ENCODE data around the gene RPS2. TPM values are rescaled to one million over a fixed set of nuclear protein-coding genes. Genes with fewer than 3 reads are reported as not detected.

RPS2 gene
- total RNA-seq, 2 donors from 2014 or later = 2,046 to 2,467 TPM

DNA sequence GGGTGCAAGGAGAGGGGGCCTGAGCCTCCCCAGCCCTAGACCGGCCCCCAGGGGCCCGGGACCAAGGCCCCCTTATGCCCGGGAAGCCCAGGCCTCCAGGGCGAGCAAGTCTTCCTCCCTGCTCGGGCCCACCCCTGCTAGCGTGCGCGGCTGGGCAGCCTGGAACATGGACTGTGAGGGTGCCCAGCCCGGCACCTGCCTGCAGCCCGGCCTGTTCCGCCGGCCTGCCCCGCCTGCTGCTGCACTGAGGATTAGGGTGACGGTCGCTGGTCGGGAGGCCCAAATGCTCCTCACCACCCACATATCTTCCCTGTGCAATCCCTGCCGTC, 52.4 kb downstream of the RPS2 start:
- WGBS = 85% methylated on average over 13 of the region's 17 CpGs
- Histone ChIP-seq H3K9me3 (no peaks in the 10 kb centered on the region), H3K27ac (no peak overlapping the region), H3K27me3 (replicated peaks; ENCODE audit: insufficient read depth) (peaks cover 6% of the 10 kb centered on the region), H3K36me3 (no peaks in the 10 kb centered on the region), H3K4me3 (no peak overlapping the region), H3K4me1 (replicated peaks) (no peaks in the 10 kb centered on the region)
- no peak for TF ChIP-seq POLR2AphosphoS5 (IDR thresholded peaks at IDR 0.05)
- TF ChIP-seq POLR2A (IDR thresholded peaks at IDR 0.05) = no peak
- no peak for DNase-seq (ENCODE audit: low spot score)
- intact Hi-C loops (cut with DNase I) = no loop called here

Small RNA genes within 50 kb of the gene (small RNA-seq; reads per million reads assigned to genes)
- gene AC005363.2 (0 reads per million in 2 donors), gene RN7SL219P (0 reads per million in 2 donors), gene SNORA10 (0 reads per million in 2 donors), gene SNORA64 (0 reads per million in 2 donors)

Other genes with a start within 250 kb of the RPS2 start
- gene NME3, start 193.3 kb downstream of the RPS2 start, total RNA-seq = 100 to 1,000 TPM; 135 to 252 TPM
- gene EME2, start 192.0 kb downstream of the RPS2 start, total RNA-seq = 10 to 100 TPM; 18.3 to 53.9 TPM
- gene MRPS34, start 191.7 kb downstream of the RPS2 start, total RNA-seq = 100 to 1,000 TPM in 1 of 2 donors, 10 to 100 TPM in 1; 97.4 to 125 TPM
- 100 to 1,000 TPM in 1 of 2 donors, 10 to 100 TPM in 1; 87.8 to 138 TPM for gene SPSB3, start 182.3 kb downstream of the RPS2 start, total RNA-seq
- 100 to 1,000 TPM in 1 of 2 donors, 10 to 100 TPM in 1; 98.4 to 233 TPM for gene NUBP2, start 181.9 kb downstream of the RPS2 start, total RNA-seq
- 1 to 10 TPM in 1 of 2 donors, under 1 TPM in 1; 0.82 to 1.9 TPM for gene IGFALS, start 171.1 kb downstream of the RPS2 start, total RNA-seq
- 100 to 1,000 TPM in 1 of 2 donors, 10 to 100 TPM in 1; 98.6 to 145 TPM for gene HAGH, start 138.0 kb downstream of the RPS2 start, total RNA-seq
- gene FAHD1, start 137.6 kb downstream of the RPS2 start, total RNA-seq = 10 to 100 TPM; 42.3 to 45.5 TPM
- 10 to 100 TPM in 1 of 2 donors, not detected in 1; 14.4 TPM for gene MEIOB, start 92.7 kb downstream of the RPS2 start, total RNA-seq
- under 1 TPM; 0.77 to 0.91 TPM for gene HS3ST6, start 46.4 kb downstream of the RPS2 start, total RNA-seq
- 10 to 100 TPM; 11.0 to 12.4 TPM for gene MSRB1, start 21.6 kb downstream of the RPS2 start, total RNA-seq
- gene RPL3L, start 10.1 kb downstream of the RPS2 start, total RNA-seq = under 1 TPM; 0.51 to 0.82 TPM
- 100 to 1,000 TPM; 172 to 333 TPM for gene NDUFB10, start 5.3 kb downstream of the RPS2 start, total RNA-seq
- 1 to 10 TPM in 1 of 2 donors, not detected in 1; 7.2 TPM for gene RNF151, start 2.0 kb upstream of the RPS2 start, total RNA-seq
- 10 to 100 TPM; 54.3 to 57.1 TPM for gene TBL3, start 7.2 kb upstream of the RPS2 start, total RNA-seq
- gene NOXO1, start 16.6 kb upstream of the RPS2 start, total RNA-seq = 1 to 10 TPM in 1 of 2 donors, under 1 TPM in 1; 0.32 to 5.0 TPM
- gene GFER, start 19.4 kb upstream of the RPS2 start, total RNA-seq = 10 to 100 TPM; 21.1 to 26.6 TPM
- gene SYNGR3, start 25.1 kb upstream of the RPS2 start, total RNA-seq = 10 to 100 TPM in 1 of 2 donors, 1 to 10 TPM in 1; 4.0 to 16.1 TPM
- gene ZNF598, start 45.0 kb upstream of the RPS2 start, total RNA-seq = 10 to 100 TPM; 30.7 to 74.3 TPM
- 1 to 10 TPM; 1.8 to 3.6 TPM for gene NPW, start 55.0 kb upstream of the RPS2 start, total RNA-seq
- 100 to 1,000 TPM; 118 to 170 TPM for gene NHERF2, start 62.1 kb upstream of the RPS2 start, total RNA-seq
- gene NTHL1, start 83.0 kb upstream of the RPS2 start, total RNA-seq = 10 to 100 TPM; 16.4 to 24.9 TPM
- 100 to 1,000 TPM in 1 of 2 donors, 10 to 100 TPM in 1; 86.3 to 168 TPM for gene TSC2, start 83.2 kb upstream of the RPS2 start, total RNA-seq
- 100 to 1,000 TPM; 205 to 349 TPM for gene PKD1, start 171.1 kb upstream of the RPS2 start, total RNA-seq
- 1 to 10 TPM; 1.8 to 5.1 TPM for gene RAB26, start 183.8 kb upstream of the RPS2 start, total RNA-seq
- 10 to 100 TPM; 40.0 to 51.5 TPM for gene TRAF7, start 191.0 kb upstream of the RPS2 start, total RNA-seq
- gene CASKIN1, start 231.8 kb upstream of the RPS2 start, total RNA-seq = 1 to 10 TPM in 1 of 2 donors, under 1 TPM in 1; 0.77 to 5.3 TPM
- gene MLST8, start 240.6 kb upstream of the RPS2 start, total RNA-seq = 100 to 1,000 TPM in 1 of 2 donors, 10 to 100 TPM in 1; 55.9 to 110 TPM
- gene BRICD5, start 246.0 kb upstream of the RPS2 start, total RNA-seq = 10 to 100 TPM; 18.4 to 26.2 TPM